Esophagus (tissue), 2 donors: ENCODE data around the gene ABCC12. TPM values are rescaled to one million over a fixed set of nuclear protein-coding genes. Genes with fewer than 3 reads are reported as not detected.

Experiments used
- H3K27ac ChIP-seq, 2 donors: one replicate each; pipeline ENCODE4 v1.5.1; 2013; ENCODE audit warnings: low read depth in 2 of 2, mild to moderate bottlenecking in 2 of 2, inconsistent platforms in 1 of 2, low read length in 1 of 2, moderate library complexity in 1 of 2
- H3K27me3 ChIP-seq, 2 donors: one replicate each; pipeline ENCODE4 v1.6.1; 2013; ENCODE audit warnings: low read length in 2 of 2, control low read depth in 1 of 2, mild to moderate bottlenecking in 1 of 2; ENCODE audit not compliant: insufficient read depth in 2 of 2, control insufficient read depth in 1 of 2
- H3K36me3 ChIP-seq, 2 donors: one replicate each; pipeline ENCODE4 v1.6.1; 2013; ENCODE audit warnings: low read length in 1 of 2; ENCODE audit not compliant: control insufficient read depth in 2 of 2, insufficient read depth in 2 of 2
- H3K4me1 ChIP-seq, 2 donors: one replicate each; pipeline ENCODE4 v1.6.1; 2013; ENCODE audit warnings: low read length in 1 of 2; ENCODE audit not compliant: control insufficient read depth in 2 of 2, insufficient read depth in 2 of 2
- H3K4me3 ChIP-seq, 2 donors: one replicate each; pipeline ENCODE4 v1.5.1; 2013; ENCODE audit warnings: low read length in 2 of 2, mild to moderate bottlenecking in 2 of 2, low read depth in 1 of 2, moderate library complexity in 1 of 2
- H3K9me3 ChIP-seq, 2 donors: one replicate each; pipeline ENCODE4 v1.6.1; 2013; ENCODE audit warnings: mild to moderate bottlenecking in 2 of 2, low read depth in 1 of 2, low read length in 1 of 2, moderate library complexity in 1 of 2; ENCODE audit not compliant: control insufficient read depth in 2 of 2, insufficient read depth in 1 of 2
- WGBS, 2 donors: extraction: QIAGEN DNeasy Blood & Tissue Kit; methylation state at CpG; one replicate each; pipeline ENCODE4 v1.1.7; 2013; 5-methylcytosine and 5-hydroxymethylcytosine counted together
- polyA plus RNA-seq, 2 donors: library from polyadenylated mRNA; stranded (reverse); fragments of 200-250 nt; gene quantifications; one replicate each; pipeline ENCODE4 v1.2.3, GENCODE V29; 2013
- donor health status: healthy with polysubstance abuse.
- donor health status: Bipolar disorder and iron deficiency.

The ABCC12 gene
- polyA plus RNA-seq, 2 donors = not detected

- no peaks in the 10 kb centered on the region for H3K4me1 ChIP-seq
- 82 to 91% methylated on average over 2 of the region's 2 CpGs for WGBS, 2 donors
- no peaks in the 10 kb centered on the region for H3K36me3 ChIP-seq
- no peaks in the 10 kb centered on the region for H3K9me3 ChIP-seq
- H3K27me3 ChIP-seq = no peaks in the 10 kb centered on the region
- H3K4me3 ChIP-seq = no peak overlapping the region
- no peak overlapping the region for H3K27ac ChIP-seq
These were observed 17.2 kb downstream of the ABCC12 start for GRCh38 chr16:48138543-48138942.

- H3K27me3 ChIP-seq = no peaks in the 10 kb centered on the region
- H3K36me3 ChIP-seq = no peaks in the 10 kb centered on the region
- no peak overlapping the region for H3K27ac ChIP-seq
- H3K9me3 ChIP-seq = no peaks in the 10 kb centered on the region
- 81 to 85% methylated on average over 3 of the region's 3 CpGs for WGBS, 2 donors
- H3K4me1 ChIP-seq = no peaks in the 10 kb centered on the region
- no peak overlapping the region for H3K4me3 ChIP-seq
These were observed 18.0 kb downstream of the ABCC12 start for GRCh38 chr16:48137822-48138221.

DNA sequence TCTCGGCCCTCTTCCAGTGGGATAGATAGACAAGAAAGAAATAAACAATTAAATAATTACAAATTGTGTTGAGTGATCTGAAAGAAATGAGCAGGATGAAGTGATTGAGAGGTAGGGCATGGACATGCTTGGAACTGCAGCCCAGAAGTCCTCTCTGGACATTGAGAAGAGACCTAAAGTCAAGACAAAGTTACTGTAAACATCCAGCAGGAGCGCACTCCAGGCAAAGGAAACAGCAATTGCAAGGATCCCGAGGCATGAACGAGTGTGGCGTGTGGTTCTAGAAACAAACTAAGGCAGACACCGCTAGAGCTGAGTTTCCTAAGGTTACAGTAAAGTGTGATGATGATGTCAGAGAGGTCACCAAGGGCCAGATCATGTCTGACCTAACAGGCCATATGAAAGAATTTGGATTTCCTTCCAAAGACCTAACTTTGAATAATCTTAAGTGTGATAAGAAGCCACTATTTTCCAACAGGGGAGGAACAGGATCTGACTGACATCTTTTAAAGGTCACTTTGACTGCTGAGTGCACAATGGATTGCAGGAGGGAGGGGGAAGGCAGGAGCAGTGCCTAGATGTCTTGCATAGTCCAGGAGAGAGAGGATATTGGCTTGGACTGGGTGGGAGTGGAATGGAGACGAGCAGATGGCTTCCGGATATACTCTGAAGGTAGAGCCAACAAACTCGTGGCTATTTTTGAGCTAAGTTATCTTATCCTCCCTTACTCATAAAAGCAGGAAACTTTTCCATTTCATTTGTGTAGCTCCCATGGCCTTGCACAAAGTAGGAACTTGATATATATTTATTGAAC, 19.0 kb downstream of the ABCC12 start:
- Histone ChIP-seq H3K27me3 (no peaks in the 10 kb centered on the region), H3K9me3 (no peaks in the 10 kb centered on the region), H3K27ac (no peak overlapping the region), H3K36me3 (no peaks in the 10 kb centered on the region), H3K4me1 (no peaks in the 10 kb centered on the region), H3K4me3 (no peak overlapping the region)
- WGBS, 2 donors = 67 to 69% methylated on average over 9 of the region's 9 CpGs

DNA sequence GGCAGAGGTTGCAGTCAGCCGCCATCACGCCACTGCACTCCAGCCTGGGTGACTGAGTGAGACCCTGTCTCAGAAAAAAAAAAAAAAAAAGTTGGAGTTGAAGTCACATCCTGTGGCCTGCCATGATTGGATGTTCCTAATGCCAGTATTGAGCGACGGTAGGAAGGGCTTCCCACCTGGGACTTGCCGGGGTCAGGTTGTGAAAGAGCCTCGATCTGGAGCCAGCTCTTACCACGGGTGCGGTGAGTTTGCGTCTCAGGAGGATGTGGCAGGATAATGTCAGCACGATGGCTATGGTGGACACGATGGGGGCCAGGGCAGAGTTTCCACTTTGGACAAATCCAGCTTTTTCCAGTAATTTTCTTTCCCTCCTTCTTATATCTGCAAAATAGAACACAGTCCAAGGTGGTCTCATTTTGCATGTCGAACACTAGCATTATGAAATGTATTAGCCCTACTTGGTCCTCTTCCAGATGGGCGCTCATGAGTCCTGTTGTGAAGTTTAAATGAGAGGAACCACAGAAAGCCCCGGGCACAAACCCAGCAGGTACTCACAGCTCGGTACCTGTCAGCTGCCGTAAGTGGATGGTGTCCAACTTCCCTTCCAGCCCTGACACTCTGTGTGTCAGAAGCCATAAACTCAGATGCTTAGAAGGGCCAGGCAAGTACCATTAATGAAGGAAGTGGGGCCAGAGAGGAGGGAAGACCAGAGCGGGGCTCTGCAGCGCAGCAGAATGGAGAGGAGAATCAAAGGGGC, 22.2 kb downstream of the ABCC12 start:
- Histone ChIP-seq H3K27me3 (no peaks in the 10 kb centered on the region), H3K36me3 (no peaks in the 10 kb centered on the region), H3K4me1 (no peaks in the 10 kb centered on the region), H3K27ac (no peak overlapping the region), H3K4me3 (no peak overlapping the region), H3K9me3 (no peaks in the 10 kb centered on the region)
- WGBS, 2 donors = 75 to 83% methylated on average over 18 of the region's 18 CpGs

DNA sequence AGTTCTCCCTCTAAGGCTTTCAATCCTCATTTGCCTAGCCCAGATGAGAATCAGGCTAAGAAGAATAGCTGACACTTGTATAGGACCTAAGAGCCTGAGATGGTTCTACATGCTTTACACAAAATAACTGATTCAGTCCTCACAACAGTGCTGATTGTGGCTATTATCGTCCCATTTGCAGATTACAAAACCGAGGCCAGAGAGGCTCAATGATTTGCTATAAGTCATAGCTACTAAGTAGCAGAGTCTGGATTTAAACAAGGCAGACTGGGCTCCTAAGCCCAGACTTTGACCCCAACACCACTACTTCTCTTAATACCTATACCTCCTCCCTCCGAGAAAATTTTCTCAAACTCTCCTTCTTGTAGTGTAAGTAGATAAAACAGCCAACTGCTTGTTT, 23.1 kb downstream of the ABCC12 start:
- H3K27ac ChIP-seq = no peak overlapping the region
- H3K4me3 ChIP-seq = no peak overlapping the region
- no peaks in the 10 kb centered on the region for H3K9me3 ChIP-seq
- 79 to 86% methylated on average over 3 of the region's 3 CpGs for WGBS, 2 donors
- no peaks in the 10 kb centered on the region for H3K36me3 ChIP-seq
- H3K4me1 ChIP-seq = no peaks in the 10 kb centered on the region
- no peaks in the 10 kb centered on the region for H3K27me3 ChIP-seq

DNA sequence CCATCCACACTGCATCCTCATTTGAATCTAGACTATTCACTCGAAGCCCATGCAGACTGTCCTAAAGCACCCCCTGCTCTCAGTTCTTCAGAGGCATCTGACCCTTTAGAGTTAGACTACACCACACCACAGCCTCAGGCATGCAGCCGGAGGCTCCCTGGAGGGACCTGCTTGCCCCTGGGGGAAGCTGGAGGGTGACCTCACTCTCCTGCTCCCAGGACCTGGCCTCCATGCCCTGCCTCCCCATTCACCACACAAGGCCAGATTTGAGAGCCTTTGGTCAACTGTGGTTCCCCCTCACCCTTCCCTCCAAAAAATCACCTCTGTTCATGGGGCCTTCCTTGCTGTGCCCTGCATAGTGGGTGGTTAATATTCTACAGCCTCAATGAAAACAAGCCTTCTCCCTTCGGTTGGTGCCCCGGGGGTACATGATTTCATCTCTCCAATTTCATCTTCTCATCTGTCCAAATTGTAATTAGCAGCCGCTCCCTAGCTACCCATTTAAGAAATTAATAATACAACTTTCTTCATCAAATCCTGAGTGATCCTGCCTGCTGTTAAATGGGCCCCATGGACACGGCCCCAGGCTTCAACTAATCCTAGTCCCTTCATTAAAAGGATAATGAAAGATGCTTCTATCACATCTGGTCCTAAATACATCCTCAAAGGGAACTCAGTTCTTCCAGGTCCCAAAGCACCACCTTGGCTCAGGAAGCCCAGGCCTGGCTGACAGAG, 24.4 kb downstream of the ABCC12 start:
- Histone ChIP-seq H3K4me1 (peaks cover 4% of the 10 kb centered on the region in 2 donors), H3K36me3 (no peaks in the 10 kb centered on the region), H3K27ac (no peak overlapping the region), H3K4me3 (no peak overlapping the region), H3K9me3 (no peaks in the 10 kb centered on the region), H3K27me3 (no peaks in the 10 kb centered on the region)
- 78 to 81% methylated on average over 6 of the region's 6 CpGs for WGBS, 2 donors

DNA sequence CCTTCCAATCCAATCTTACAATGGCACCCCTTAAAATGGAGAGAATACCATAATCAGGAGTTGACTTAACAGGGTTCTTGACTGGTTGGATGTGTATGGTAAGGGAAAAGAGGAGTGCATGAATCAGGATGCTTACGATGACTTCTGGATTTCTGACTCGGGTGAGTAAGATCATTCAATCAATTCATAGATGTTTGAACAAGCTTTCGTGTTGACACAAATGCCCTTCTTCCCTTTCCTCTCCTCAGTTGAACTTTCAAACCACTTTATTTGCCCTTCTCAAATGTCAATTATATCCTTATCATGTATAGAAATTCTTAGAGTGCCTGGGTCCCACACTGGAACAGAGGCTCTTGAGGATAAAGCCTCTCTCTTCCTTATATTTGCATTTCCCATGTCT, 25.9 kb downstream of the ABCC12 start:
- Histone ChIP-seq H3K36me3 (no peaks in the 10 kb centered on the region), H3K4me1 (peaks cover 4% of the 10 kb centered on the region in 2 donors), H3K27me3 (no peaks in the 10 kb centered on the region), H3K27ac (no peak overlapping the region), H3K4me3 (no peak overlapping the region), H3K9me3 (no peaks in the 10 kb centered on the region)
- 54 to 56% methylated on average over 3 of the region's 3 CpGs for WGBS, 2 donors

- H3K27me3 ChIP-seq = no peaks in the 10 kb centered on the region
- H3K4me1 ChIP-seq = peaks cover 4% of the 10 kb centered on the region in 2 donors
- no peak overlapping the region for H3K27ac ChIP-seq
- 77 to 83% methylated on average over 2 of the region's 2 CpGs for WGBS, 2 donors
- no peak overlapping the region for H3K4me3 ChIP-seq
- H3K9me3 ChIP-seq = no peaks in the 10 kb centered on the region
- no peaks in the 10 kb centered on the region for H3K36me3 ChIP-seq
These were observed 27.0 kb downstream of the ABCC12 start for GRCh38 chr16:48128769-48129168.

DNA sequence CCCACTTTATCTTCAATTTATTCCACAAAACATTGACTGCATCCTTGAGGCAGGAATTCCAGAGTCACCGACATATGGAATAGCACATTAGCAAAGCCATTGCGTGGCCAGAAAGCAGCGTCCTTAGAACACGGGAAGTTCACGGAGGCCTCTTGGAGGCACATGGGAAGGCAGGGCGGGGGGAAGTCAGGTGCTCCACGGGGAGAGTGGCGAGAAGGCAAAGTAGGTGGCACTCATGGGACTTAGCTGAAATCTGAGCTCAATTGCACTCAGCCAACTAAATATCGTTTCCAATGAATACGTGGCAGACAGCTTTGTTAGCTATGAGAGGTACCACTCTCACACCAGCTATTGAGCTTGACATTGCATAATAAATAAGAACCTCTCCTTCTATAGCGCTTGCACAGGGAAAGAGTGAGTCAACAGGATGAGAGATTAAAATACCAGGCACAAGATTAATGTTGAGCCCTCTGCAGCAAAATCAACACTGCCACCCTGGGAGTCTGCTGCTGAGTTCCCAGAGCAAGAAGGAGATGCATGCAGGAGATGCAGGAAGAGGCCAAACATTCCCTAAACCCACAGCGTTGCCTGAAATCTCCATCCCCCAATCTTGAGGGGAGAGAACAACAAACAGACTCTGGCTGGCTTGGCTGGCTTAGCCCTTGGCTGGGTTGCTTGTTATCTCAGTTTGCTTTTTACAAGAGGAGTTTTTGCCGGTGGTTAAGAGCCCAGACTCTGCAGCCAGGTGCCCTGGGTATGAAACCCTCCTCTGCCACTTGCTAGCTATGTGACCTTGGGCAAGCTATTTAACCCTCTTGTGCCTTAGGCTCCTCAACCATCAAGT, 28.8 kb downstream of the ABCC12 start:
- 40 to 49% methylated on average over 13 of the region's 13 CpGs for WGBS, 2 donors
- Histone ChIP-seq H3K36me3 (no peaks in the 10 kb centered on the region), H3K27me3 (no peaks in the 10 kb centered on the region), H3K4me1 (peaks cover 4% of the 10 kb centered on the region in 2 donors), H3K4me3 (no peak overlapping the region), H3K27ac (no peak overlapping the region), H3K9me3 (no peaks in the 10 kb centered on the region)
